Gastrocnemius medialis (tissue), 4 donors: ENCODE data around the gene DDX21.

Experiments
- POLR2A ChIP-seq, 2 donors: fragments of 450-650 bp; IDR thresholded peaks; one replicate each; pipeline ENCODE4 v1.6.1; 2017; ENCODE audit warnings: antibody characterized with exemption in 2 of 2, mild to moderate bottlenecking in 2 of 2, moderate library complexity in 2 of 2
- TF ChIP-seq, protein P1 (sequence below), 5 experiments: fragments of 450-650 bp in 3 of 5; fragments of 200-600 bp in 2 of 5; sonication (generic) in 2 of 5; IDR thresholded peaks in 4 of 5; conservative IDR thresholded peaks in 1 of 5; 1 replicate in 4 of 5; 2 replicates in 1 of 5; pipeline ENCODE4 v1.5.1; 2016 to 2019; ENCODE audit warnings: antibody characterized with exemption in 5 of 5, mild to moderate bottlenecking in 3 of 5, moderate library complexity in 3 of 5

DNA sequence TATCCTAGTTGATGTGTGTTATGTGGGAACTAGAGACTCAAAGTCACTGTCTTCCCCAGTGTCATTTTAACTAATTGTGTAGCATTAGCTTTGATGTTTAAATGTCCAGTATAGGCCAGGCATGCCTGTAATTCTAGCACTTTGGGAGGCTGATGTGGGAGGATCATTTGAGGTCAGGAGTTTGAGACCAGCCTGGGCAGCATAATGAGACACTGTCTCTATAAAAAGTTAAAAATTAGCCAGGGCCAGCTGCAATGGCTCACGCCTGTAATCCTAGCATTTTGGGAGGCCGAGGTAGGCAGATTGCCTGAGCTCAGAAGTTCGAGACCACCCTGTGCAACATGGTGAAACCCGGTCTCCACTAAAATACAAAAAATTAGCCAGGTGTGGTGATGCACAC lies 30.5 kb upstream of the DDX21 start:
- TF ChIP-seq, protein P1, sequence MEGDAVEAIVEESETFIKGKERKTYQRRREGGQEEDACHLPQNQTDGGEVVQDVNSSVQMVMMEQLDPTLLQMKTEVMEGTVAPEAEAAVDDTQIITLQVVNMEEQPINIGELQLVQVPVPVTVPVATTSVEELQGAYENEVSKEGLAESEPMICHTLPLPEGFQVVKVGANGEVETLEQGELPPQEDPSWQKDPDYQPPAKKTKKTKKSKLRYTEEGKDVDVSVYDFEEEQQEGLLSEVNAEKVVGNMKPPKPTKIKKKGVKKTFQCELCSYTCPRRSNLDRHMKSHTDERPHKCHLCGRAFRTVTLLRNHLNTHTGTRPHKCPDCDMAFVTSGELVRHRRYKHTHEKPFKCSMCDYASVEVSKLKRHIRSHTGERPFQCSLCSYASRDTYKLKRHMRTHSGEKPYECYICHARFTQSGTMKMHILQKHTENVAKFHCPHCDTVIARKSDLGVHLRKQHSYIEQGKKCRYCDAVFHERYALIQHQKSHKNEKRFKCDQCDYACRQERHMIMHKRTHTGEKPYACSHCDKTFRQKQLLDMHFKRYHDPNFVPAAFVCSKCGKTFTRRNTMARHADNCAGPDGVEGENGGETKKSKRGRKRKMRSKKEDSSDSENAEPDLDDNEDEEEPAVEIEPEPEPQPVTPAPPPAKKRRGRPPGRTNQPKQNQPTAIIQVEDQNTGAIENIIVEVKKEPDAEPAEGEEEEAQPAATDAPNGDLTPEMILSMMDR (IDR thresholded peaks at IDR 0.05 in 4 of 5, conservative IDR thresholded peaks at IDR 0.05 in 1 of 5) = no peak
- TF ChIP-seq POLR2A (IDR thresholded peaks at IDR 0.05) = no peak
